ENCODE results near the gene TAF11. TPM values are rescaled to one million over a fixed set of nuclear protein-coding genes. Genes with fewer than 3 reads are reported as not detected.

Gene TAF11
- total RNA-seq, 1 donor from 2014 or later = 36.7 TPM

GRCh38 chr6:34839666-34840352 is 48.0 kb downstream of the TAF11 start:
- Mint-ChIP-seq H3K27me3 (ENCODE audit: low read depth) (no peaks in the 10 kb centered on the region), H3K36me3 (peaks cover 23% of the 10 kb centered on the region), H3K4me1 (no peaks in the 10 kb centered on the region), H3K9me3 (no peaks in the 10 kb centered on the region), H3K27ac (no peak overlapping the region), H3K4me3 (no peak overlapping the region)
- TF ChIP-seq CTCF (IDR thresholded peaks at IDR 0.05; ENCODE audit: unreplicated experiment) = no peak
- DNase-seq (ENCODE audit: low spot score in 2 of 2, unreplicated experiment in 2 of 2) = no peak

GRCh38 chr6:34837528-34837927 is 50.3 kb downstream of the TAF11 start:
- TF ChIP-seq CTCF (IDR thresholded peaks at IDR 0.05; ENCODE audit: unreplicated experiment) = no peak
- no peak overlapping the region for H3K27ac Mint-ChIP-seq

GRCh38 chr6:34836451-34836850 is 51.4 kb downstream of the TAF11 start:
- Mint-ChIP-seq H3K4me1 (no peaks in the 10 kb centered on the region), H3K27ac (no peak overlapping the region), H3K4me3 (no peak overlapping the region), H3K27me3 (ENCODE audit: low read depth) (no peaks in the 10 kb centered on the region), H3K36me3 (peaks cover 28% of the 10 kb centered on the region), H3K9me3 (no peaks in the 10 kb centered on the region)
- TF ChIP-seq CTCF (IDR thresholded peaks at IDR 0.05; ENCODE audit: unreplicated experiment) = no peak
- DNase-seq (ENCODE audit: low spot score in 2 of 2, unreplicated experiment in 2 of 2) = no peak

More at GRCh38 chr6:34837528-34837927, 50.3 kb downstream of the TAF11 start:
- no peaks in the 10 kb centered on the region for H3K9me3 Mint-ChIP-seq
- no peaks in the 10 kb centered on the region for H3K4me1 Mint-ChIP-seq
- no peak overlapping the region for H3K4me3 Mint-ChIP-seq
- H3K36me3 Mint-ChIP-seq = peaks cover 28% of the 10 kb centered on the region
- H3K27me3 Mint-ChIP-seq (ENCODE audit: low read depth) = no peaks in the 10 kb centered on the region
- no peak for DNase-seq (ENCODE audit: low spot score in 2 of 2, unreplicated experiment in 2 of 2)

- no peak overlapping the region for H3K27ac Mint-ChIP-seq
- DNase-seq (ENCODE audit: low spot score in 2 of 2, unreplicated experiment in 2 of 2) = no peak
- H3K4me3 Mint-ChIP-seq = no peak overlapping the region
- no peaks in the 10 kb centered on the region for H3K4me1 Mint-ChIP-seq
- H3K27me3 Mint-ChIP-seq (ENCODE audit: low read depth) = no peaks in the 10 kb centered on the region
- no peak for TF ChIP-seq CTCF (IDR thresholded peaks at IDR 0.05; ENCODE audit: unreplicated experiment)
- peaks cover 29% of the 10 kb centered on the region for H3K36me3 Mint-ChIP-seq
- H3K9me3 Mint-ChIP-seq = no peaks in the 10 kb centered on the region
Measured at GRCh38 chr6:34836008-34836407, 51.8 kb downstream of the TAF11 start.

- no peaks in the 10 kb centered on the region for H3K4me1 Mint-ChIP-seq
- peaks cover 31% of the 10 kb centered on the region for H3K36me3 Mint-ChIP-seq
Measured at GRCh38 chr6:34834789-34835518, 52.9 kb downstream of the TAF11 start.

More at GRCh38 chr6:34834789-34835518, 52.9 kb downstream of the TAF11 start:
- DNase-seq (ENCODE audit: low spot score in 2 of 2, unreplicated experiment in 2 of 2) = no peak
- Mint-ChIP-seq H3K27ac (no peak overlapping the region), H3K9me3 (no peaks in the 10 kb centered on the region), H3K4me3 (no peak overlapping the region), H3K27me3 (ENCODE audit: low read depth) (no peaks in the 10 kb centered on the region)
- TF ChIP-seq CTCF (IDR thresholded peaks at IDR 0.05; ENCODE audit: unreplicated experiment) = no peak
